A673 (cell line): Measurements from ENCODE around the gene DUXB.

Source experiments
- EZH2 ChIP-seq: fragments of 200-600 bp; sonication (generic); IDR thresholded peaks from 2 replicates; pipeline ENCODE4 v1.6.1; 2017; ENCODE audit warnings: borderline replicate concordance, low read depth, mild to moderate bottlenecking, mixed read lengths, antibody characterized with exemption, low read length; ENCODE audit not compliant: poor library complexity, severe bottlenecking
- TF ChIP-seq, protein P1 (sequence below): fragments of 300-800, 200-600 bp; sonication (generic); conservative IDR thresholded peaks from 2 replicates; pipeline ENCODE4 v1.5.1; 2017; ENCODE audit warnings: low read depth, mild to moderate bottlenecking, antibody characterized with exemption, low read length, moderate library complexity, mixed read lengths

- TF ChIP-seq, protein P1, sequence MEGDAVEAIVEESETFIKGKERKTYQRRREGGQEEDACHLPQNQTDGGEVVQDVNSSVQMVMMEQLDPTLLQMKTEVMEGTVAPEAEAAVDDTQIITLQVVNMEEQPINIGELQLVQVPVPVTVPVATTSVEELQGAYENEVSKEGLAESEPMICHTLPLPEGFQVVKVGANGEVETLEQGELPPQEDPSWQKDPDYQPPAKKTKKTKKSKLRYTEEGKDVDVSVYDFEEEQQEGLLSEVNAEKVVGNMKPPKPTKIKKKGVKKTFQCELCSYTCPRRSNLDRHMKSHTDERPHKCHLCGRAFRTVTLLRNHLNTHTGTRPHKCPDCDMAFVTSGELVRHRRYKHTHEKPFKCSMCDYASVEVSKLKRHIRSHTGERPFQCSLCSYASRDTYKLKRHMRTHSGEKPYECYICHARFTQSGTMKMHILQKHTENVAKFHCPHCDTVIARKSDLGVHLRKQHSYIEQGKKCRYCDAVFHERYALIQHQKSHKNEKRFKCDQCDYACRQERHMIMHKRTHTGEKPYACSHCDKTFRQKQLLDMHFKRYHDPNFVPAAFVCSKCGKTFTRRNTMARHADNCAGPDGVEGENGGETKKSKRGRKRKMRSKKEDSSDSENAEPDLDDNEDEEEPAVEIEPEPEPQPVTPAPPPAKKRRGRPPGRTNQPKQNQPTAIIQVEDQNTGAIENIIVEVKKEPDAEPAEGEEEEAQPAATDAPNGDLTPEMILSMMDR, result no peak
- no peak for TF ChIP-seq EZH2
Measured at GRCh38 chr16:75750528-75750927, 49.3 kb upstream of the DUXB start.
